ENCODE measurements around the gene OR13F1.

DNA sequence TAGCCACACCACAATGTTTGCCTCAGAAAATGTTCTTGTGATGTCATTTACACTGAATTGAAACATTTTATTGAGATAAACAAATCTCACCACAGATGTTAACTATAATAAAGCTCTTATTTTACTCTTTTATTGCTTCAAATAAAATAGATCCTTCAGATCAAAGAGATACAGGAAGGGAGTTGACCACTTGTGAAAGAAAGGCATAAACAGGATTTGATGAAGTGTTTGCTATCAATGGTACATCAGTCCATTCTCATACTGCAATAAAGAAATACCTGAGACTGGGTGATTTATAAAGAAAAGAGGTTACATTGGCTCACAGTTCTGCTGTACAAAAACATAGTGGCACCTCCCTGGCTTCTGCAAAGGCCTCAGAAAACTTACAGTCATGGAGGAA lies 40.2 kb upstream of the OR13F1 start:
- TF ChIP-seq, protein P1, sequence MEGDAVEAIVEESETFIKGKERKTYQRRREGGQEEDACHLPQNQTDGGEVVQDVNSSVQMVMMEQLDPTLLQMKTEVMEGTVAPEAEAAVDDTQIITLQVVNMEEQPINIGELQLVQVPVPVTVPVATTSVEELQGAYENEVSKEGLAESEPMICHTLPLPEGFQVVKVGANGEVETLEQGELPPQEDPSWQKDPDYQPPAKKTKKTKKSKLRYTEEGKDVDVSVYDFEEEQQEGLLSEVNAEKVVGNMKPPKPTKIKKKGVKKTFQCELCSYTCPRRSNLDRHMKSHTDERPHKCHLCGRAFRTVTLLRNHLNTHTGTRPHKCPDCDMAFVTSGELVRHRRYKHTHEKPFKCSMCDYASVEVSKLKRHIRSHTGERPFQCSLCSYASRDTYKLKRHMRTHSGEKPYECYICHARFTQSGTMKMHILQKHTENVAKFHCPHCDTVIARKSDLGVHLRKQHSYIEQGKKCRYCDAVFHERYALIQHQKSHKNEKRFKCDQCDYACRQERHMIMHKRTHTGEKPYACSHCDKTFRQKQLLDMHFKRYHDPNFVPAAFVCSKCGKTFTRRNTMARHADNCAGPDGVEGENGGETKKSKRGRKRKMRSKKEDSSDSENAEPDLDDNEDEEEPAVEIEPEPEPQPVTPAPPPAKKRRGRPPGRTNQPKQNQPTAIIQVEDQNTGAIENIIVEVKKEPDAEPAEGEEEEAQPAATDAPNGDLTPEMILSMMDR (conservative IDR thresholded peaks at IDR 0.05 in 1 of 2, IDR thresholded peaks at IDR 0.05 in 1 of 2; ENCODE audit: extremely low read depth in 1 of 2, insufficient read depth in 1 of 2, low read depth in 1 of 2, low read length in 2 of 2), result no peak
- TF ChIP-seq EZH2 (IDR thresholded peaks at IDR 0.05; ENCODE audit: borderline replicate concordance, low read length), result no peak
